Type B pancreatic cell (in vitro differentiated cells): ENCODE data around the gene NAA40. TPM values are rescaled to one million over a fixed set of nuclear protein-coding genes. Genes with fewer than 3 reads are reported as not detected.

Experiments
- DNase-seq: peaks from one replicate; pipeline ENCODE4 v3.0.0; 2021; ENCODE audit warnings: mixed read lengths; ENCODE audit not compliant: unreplicated experiment; ENCODE audit errors: extremely low spot score
- H3K27ac Mint-ChIP-seq: 2 replicates; pipeline ENCODE4 v1.8.0; 2021; ENCODE audit warnings: mild to moderate bottlenecking, mixed read lengths
- H3K27me3 Mint-ChIP-seq: 2 replicates; pipeline ENCODE4 v1.8.0; 2021; ENCODE audit warnings: mixed read lengths
- H3K36me3 Mint-ChIP-seq: 2 replicates; pipeline ENCODE4 v1.8.0; 2021; ENCODE audit warnings: mixed read lengths
- H3K4me1 Mint-ChIP-seq: one replicate; pipeline ENCODE4 v1.8.0; 2021; ENCODE audit warnings: mixed read lengths; ENCODE audit not compliant: unreplicated experiment
- H3K4me3 Mint-ChIP-seq: 2 replicates; pipeline ENCODE4 v1.8.0; 2021; ENCODE audit warnings: mild to moderate bottlenecking, mixed read lengths
- H3K9me3 Mint-ChIP-seq: 2 replicates; pipeline ENCODE4 v1.8.0; 2021; ENCODE audit warnings: mixed read lengths
- total RNA-seq: library from RNA; stranded (reverse); gene quantifications from 2 replicates; pipeline ENCODE4 v1.2.1, GENCODE V29; 2021; ENCODE audit warnings: low replicate concordance
- TF ChIP-seq, protein P1 (sequence below): fragments of 200-600 bp; sonication (generic); conservative IDR thresholded peaks from 2 replicates; pipeline ENCODE4 v1.5.0; 2021; ENCODE audit warnings: antibody characterized with exemption, mild to moderate bottlenecking

NAA40 gene
- total RNA-seq, 1 donor from 2014 or later = 51.2 TPM

DNA sequence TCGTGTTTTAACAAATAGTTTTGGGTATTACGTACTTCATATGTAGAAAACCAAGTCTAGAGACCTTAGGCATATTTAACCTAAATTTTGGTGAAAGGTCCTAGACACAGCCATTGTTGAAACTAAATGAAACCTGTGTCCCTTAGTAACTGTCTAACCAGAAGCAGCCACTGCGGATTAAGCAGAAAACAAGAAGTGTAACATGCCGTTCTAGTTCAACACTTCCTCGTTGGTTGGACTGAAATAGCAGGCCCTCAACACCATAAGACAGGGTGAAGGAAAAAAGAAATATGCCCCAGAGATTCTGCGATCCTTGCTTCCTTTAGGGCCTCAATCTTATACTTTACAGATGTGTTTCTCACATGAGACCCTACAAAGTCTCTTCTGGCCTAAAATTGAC, 2.0 kb downstream of the NAA40 start:
- no peak for DNase-seq
- Mint-ChIP-seq H3K27me3 (no peaks in the 10 kb centered on the region), H3K27ac (peak overlapping the region; percentile 53), H3K4me3 (peak overlapping the region; percentile 91), H3K4me1 (peaks cover 34% of the 10 kb centered on the region), H3K9me3 (no peaks in the 10 kb centered on the region), H3K36me3 (no peaks in the 10 kb centered on the region)
- TF ChIP-seq, protein P1, sequence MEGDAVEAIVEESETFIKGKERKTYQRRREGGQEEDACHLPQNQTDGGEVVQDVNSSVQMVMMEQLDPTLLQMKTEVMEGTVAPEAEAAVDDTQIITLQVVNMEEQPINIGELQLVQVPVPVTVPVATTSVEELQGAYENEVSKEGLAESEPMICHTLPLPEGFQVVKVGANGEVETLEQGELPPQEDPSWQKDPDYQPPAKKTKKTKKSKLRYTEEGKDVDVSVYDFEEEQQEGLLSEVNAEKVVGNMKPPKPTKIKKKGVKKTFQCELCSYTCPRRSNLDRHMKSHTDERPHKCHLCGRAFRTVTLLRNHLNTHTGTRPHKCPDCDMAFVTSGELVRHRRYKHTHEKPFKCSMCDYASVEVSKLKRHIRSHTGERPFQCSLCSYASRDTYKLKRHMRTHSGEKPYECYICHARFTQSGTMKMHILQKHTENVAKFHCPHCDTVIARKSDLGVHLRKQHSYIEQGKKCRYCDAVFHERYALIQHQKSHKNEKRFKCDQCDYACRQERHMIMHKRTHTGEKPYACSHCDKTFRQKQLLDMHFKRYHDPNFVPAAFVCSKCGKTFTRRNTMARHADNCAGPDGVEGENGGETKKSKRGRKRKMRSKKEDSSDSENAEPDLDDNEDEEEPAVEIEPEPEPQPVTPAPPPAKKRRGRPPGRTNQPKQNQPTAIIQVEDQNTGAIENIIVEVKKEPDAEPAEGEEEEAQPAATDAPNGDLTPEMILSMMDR = no peak

DNA sequence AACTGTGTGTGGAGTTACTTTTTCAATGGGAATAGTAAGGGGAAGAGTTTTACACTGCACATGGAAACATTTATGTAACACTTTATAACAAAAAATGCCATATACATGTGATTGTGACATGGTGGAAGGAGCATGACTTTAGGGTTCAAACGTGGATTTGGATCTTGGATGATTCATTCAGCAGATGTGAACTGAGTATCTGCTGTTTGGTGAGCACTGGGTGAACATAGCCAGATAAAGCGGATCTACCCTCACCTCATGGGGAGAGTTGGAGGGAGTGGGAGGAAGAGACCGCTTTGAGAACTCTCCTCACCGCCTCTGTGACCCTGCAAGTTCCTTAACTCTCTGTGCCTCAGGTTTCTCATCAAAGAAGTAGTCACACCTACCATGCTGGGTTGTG, 3.1 kb downstream of the NAA40 start:
- no peak overlapping the region for H3K27ac Mint-ChIP-seq
- DNase-seq = no peak
- TF ChIP-seq, protein P1 = no peak
- peak overlapping the region; percentile 27 for H3K4me3 Mint-ChIP-seq
- H3K9me3 Mint-ChIP-seq = no peaks in the 10 kb centered on the region
- no peaks in the 10 kb centered on the region for H3K27me3 Mint-ChIP-seq
- H3K4me1 Mint-ChIP-seq = peaks cover 36% of the 10 kb centered on the region
- no peaks in the 10 kb centered on the region for H3K36me3 Mint-ChIP-seq

DNA sequence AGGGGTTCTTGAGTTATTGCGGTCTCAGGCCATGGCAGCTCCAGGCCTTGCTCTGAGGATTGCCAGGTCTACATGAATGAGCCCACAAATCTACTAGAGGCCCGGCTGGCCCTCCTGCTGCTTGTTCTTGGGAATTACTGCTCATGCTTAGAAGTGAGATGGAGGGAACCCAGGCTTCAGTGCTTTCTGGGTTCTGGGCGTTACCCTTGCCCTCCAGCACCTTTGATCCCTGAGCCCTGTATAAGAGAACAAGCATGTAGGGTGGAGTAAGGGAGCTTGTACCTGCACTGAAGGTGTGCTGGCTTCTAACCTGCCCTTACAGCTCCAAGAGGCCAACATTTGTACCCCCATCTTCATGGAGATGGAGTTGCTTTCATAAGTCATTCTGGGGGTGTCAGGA, 4.0 kb downstream of the NAA40 start:
- TF ChIP-seq, protein P1 = no peak
- no peaks in the 10 kb centered on the region for H3K27me3 Mint-ChIP-seq
- H3K4me1 Mint-ChIP-seq = peaks cover 36% of the 10 kb centered on the region
- H3K36me3 Mint-ChIP-seq = no peaks in the 10 kb centered on the region
- no peaks in the 10 kb centered on the region for H3K9me3 Mint-ChIP-seq
- no peak for DNase-seq
- no peak overlapping the region for H3K27ac Mint-ChIP-seq
- no peak overlapping the region for H3K4me3 Mint-ChIP-seq

DNA sequence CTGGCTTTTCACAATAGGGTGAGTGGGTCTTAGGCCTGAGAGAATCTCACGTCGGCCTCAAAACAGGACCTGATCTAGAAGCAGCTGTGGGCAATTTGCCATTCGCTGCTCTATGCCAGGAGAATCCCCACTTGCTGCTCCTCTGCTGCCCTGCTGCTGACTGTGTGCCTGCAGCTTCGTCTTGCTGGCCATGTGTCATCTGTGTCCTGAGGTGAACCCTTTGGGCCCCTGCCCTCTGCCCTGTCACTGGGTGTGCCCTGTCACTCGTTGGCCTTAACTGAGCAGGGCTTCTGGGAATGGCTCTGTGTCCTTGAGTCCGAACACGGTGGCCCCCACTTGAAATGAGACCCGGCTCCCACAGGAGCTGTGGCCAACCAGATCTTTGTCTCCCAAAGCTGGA, 6.2 kb downstream of the NAA40 start:
- TF ChIP-seq, protein P1 = no peak
- Mint-ChIP-seq H3K4me3 (no peak overlapping the region), H3K27me3 (no peaks in the 10 kb centered on the region), H3K27ac (peak overlapping the region; percentile 59), H3K4me1 (peaks cover 33% of the 10 kb centered on the region), H3K9me3 (no peaks in the 10 kb centered on the region), H3K36me3 (no peaks in the 10 kb centered on the region)
- DNase-seq = no peak

DNA sequence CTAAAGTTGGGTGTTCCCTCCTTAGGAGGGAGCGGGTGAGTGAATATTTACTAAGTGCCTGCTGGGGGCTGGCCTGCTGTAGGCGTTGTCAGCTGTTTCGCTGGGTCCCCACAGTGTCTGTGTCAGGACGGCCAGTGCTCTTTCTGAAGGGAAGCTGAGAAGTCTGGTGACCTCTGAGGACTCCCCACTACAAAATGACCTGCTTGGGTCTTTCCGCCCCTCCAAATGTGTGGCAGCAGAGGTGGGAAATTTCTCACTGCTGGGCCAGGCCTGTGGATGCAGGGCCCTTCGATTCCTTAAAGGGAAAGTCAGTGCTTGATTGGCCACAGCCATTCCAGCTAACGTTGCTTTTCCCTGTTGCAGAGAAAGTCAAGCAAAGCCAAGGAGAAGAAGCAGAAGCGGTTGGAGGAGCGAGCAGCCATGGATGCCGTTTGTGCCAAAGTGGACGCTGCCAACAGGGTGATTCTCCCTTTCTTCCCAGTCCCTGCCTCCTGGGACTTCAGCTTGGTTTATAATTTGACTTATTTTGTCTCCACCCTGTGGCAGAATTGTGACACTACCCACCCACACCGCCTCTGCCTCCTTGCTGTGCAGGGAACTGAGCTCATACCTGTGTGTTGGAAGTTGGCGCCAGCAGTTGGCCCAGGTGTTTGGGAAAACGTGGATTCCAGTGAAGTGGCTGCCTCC, 6.8 kb downstream of the NAA40 start:
- DNase-seq = no peak
- TF ChIP-seq, protein P1 = peak; percentile 80
- Mint-ChIP-seq H3K27ac (peak overlapping the region; percentile 59), H3K4me1 (peaks cover 28% of the 10 kb centered on the region), H3K9me3 (no peaks in the 10 kb centered on the region), H3K36me3 (peaks cover under 1% of the 10 kb centered on the region), H3K4me3 (no peak overlapping the region), H3K27me3 (no peaks in the 10 kb centered on the region)
